Activated CD4-positive, alpha-beta memory T cell treated with anti-CD3 and anti-CD28 coated beads, Interleukin-2, amount 10 ng/mL, durations not matched to agents 7 days and 5 days (primary cell): ENCODE measurements around the gene IFNLR1. TPM values are rescaled to one million over a fixed set of nuclear protein-coding genes. Genes with fewer than 3 reads are reported as not detected.

Experiments used
- CTCF ChIA-PET: fragments of 350-600 bp; sonication (Branson Sonifier 250); formaldehyde crosslinking; loops from one replicate; lab custom pipeline; 2021; ENCODE audit warnings: antibody characterized with exemption, inconsistent platforms; lab: Charles Lee
- POLR2A ChIA-PET: fragments of 350-600 bp; sonication (Branson Sonifier 250); formaldehyde crosslinking; loops from one replicate; lab custom pipeline; 2021; ENCODE audit warnings: antibody characterized with exemption; lab: Charles Lee
- DNase-seq: peaks from one replicate; pipeline ENCODE4 v3.0.0-alpha.2; 2020
- H3K27ac Mint-ChIP-seq: one replicate; pipeline ENCODE4 v1.8.0; 2021; ENCODE audit warnings: mild to moderate bottlenecking, mixed read lengths
- H3K27me3 Mint-ChIP-seq: one replicate; pipeline ENCODE4 v1.8.0; 2021; ENCODE audit warnings: mixed read lengths
- H3K36me3 Mint-ChIP-seq: one replicate; pipeline ENCODE4 v1.8.0; 2021; ENCODE audit warnings: low read depth, mixed read lengths
- H3K4me1 Mint-ChIP-seq: one replicate; pipeline ENCODE4 v1.8.0; 2021; ENCODE audit warnings: mixed read lengths
- H3K4me3 Mint-ChIP-seq: one replicate; pipeline ENCODE4 v1.8.0; 2021; ENCODE audit warnings: mild to moderate bottlenecking, mixed read lengths
- H3K9me3 Mint-ChIP-seq: one replicate; pipeline ENCODE4 v1.8.0; 2021; ENCODE audit warnings: mixed read lengths
- total RNA-seq, 2 experiments: library from RNA; stranded (reverse); gene quantifications; one replicate each; pipeline ENCODE4 v1.2.3, GENCODE V29; 2021

Gene IFNLR1
- total RNA-seq, 2 experiments from 2014 or later = 6.0 to 6.1 TPM

DNA sequence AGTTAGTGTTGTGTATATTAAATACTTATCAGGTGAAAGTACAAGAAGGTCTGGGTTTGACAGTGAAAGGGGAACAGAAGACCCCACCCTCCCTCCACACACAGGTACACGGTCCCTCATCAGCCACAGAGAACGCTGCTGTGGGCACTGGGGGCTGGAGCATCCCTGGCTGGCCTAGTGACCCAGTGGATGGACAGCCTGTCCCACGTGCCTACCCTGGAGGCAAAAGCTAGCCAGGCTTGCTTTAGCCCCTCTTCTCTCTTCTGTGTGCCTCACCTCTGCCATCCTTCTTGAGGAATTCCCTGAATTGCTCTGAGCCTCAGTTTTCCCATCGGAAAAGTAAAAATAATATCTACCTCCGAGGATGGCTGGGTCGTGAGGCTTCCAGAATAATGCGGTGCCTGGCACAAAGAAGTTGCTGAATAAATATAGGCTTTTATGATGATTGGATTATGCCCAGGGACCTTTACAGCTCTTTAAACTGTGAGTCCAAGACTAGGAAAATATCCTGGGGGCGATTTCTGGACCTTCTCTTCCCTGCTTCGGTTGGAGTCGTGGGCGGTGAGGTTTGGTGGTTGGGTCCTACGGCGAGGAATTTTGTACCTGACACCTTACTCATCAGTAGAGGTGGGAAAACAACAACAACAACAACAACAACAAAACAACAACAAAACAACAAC, 918 bp downstream of the IFNLR1 start:
- H3K27me3 Mint-ChIP-seq = peaks cover 2% of the 10 kb centered on the region
- no peak overlapping the region for H3K27ac Mint-ChIP-seq
- H3K4me3 Mint-ChIP-seq = peak overlapping the region; percentile 79
- DNase-seq = no peak
- H3K4me1 Mint-ChIP-seq = peaks cover 40% of the 10 kb centered on the region
- peaks cover under 1% of the 10 kb centered on the region for H3K9me3 Mint-ChIP-seq
- peaks cover 5% of the 10 kb centered on the region for H3K36me3 Mint-ChIP-seq
- ChIA-PET CTCF (interaction anchor here (1.5 to 5.3 kb wide), 5 partner anchors 13 to 206 kb away, joined by 3 to 37 read pairs (median 23); no protein-coding TSS in a partner anchor), POLR2A (interaction anchor here (0.8 to 2.0 kb wide), 5 partner anchors 17 to 231 kb away, joined by 3 to 5 read pairs (median 4); no protein-coding TSS in a partner anchor)

GRCh38 chr1:24185076-24185475, 2.0 kb downstream of the IFNLR1 start:
- DNase-seq = no peak
- Mint-ChIP-seq H3K36me3 (peaks cover 3% of the 10 kb centered on the region), H3K9me3 (no peaks in the 10 kb centered on the region), H3K4me1 (peaks cover 29% of the 10 kb centered on the region), H3K27me3 (peaks cover 2% of the 10 kb centered on the region), H3K27ac (no peak overlapping the region), H3K4me3 (no peak overlapping the region)
- ChIA-PET POLR2A (interaction anchor here (0.7 to 1.7 kb wide), 2 partner anchors 35 to 199 kb away, joined by 3 to 5 read pairs; no protein-coding TSS in a partner anchor), CTCF (interaction anchor here (1.0 to 5.3 kb wide), 5 partner anchors 14 to 114 kb away, joined by 3 to 37 read pairs (median 8); no protein-coding TSS in a partner anchor)

GRCh38 chr1:24182061-24182460, 5.0 kb downstream of the IFNLR1 start:
- ChIA-PET CTCF (interaction anchor here (0.6 kb wide), 1 partner anchor 17 kb away, joined by 5 read pairs; no protein-coding TSS in a partner anchor), POLR2A (no interaction called here)
- Mint-ChIP-seq H3K27me3 (peaks cover 2% of the 10 kb centered on the region), H3K9me3 (no peaks in the 10 kb centered on the region), H3K4me3 (no peak overlapping the region), H3K4me1 (peaks cover 5% of the 10 kb centered on the region), H3K27ac (no peak overlapping the region), H3K36me3 (peaks cover 5% of the 10 kb centered on the region)
- no peak for DNase-seq

DNA sequence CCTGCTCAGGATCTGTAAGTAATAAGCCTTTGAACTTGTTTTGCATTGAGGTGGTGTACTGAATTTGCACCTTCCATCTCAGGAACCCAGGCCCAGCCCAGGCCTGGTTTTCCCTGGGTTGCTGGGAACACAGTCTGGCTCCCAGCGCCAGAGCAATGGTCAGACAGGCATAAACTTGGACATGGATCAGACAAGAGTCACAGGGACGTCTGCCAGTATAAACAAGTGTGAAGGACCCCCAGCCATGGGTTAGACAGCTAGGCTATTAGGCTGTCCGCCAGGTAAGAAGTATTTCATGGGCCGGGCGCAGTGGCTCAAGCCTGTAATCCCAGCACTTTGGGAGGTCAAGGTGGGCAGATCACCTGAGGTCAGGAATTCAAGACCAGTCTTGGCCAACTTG, 5.5 kb downstream of the IFNLR1 start:
- Mint-ChIP-seq H3K27ac (no peak overlapping the region), H3K4me3 (no peak overlapping the region), H3K9me3 (no peaks in the 10 kb centered on the region), H3K4me1 (peaks cover 5% of the 10 kb centered on the region), H3K27me3 (peaks cover 2% of the 10 kb centered on the region), H3K36me3 (peaks cover 5% of the 10 kb centered on the region)
- ChIA-PET CTCF (interaction anchor here (0.6 kb wide), 1 partner anchor 18 kb away, joined by 5 read pairs; no protein-coding TSS in a partner anchor), POLR2A (interaction anchor here (0.6 kb wide), 1 partner anchor 76 kb away, joined by 3 read pairs; no protein-coding TSS in a partner anchor)
- DNase-seq = no peak

- CTCF ChIA-PET = interaction anchor here (0.7 to 1.2 kb wide), 2 partner anchors 29 to 30 kb away, joined by 3 to 5 read pairs; no protein-coding TSS in a partner anchor
- no peak for DNase-seq
- H3K27me3 Mint-ChIP-seq = no peaks in the 10 kb centered on the region
- H3K4me3 Mint-ChIP-seq = no peak overlapping the region
- H3K36me3 Mint-ChIP-seq = peaks cover 2% of the 10 kb centered on the region
- no peaks in the 10 kb centered on the region for H3K9me3 Mint-ChIP-seq
- POLR2A ChIA-PET = interaction anchor here (0.6 kb wide), 1 partner anchor 75 kb away, joined by 3 read pairs; no protein-coding TSS in a partner anchor
- no peaks in the 10 kb centered on the region for H3K4me1 Mint-ChIP-seq
- no peak overlapping the region for H3K27ac Mint-ChIP-seq
These were observed 6.4 kb downstream of the IFNLR1 start for GRCh38 chr1:24180676-24181075.

DNA sequence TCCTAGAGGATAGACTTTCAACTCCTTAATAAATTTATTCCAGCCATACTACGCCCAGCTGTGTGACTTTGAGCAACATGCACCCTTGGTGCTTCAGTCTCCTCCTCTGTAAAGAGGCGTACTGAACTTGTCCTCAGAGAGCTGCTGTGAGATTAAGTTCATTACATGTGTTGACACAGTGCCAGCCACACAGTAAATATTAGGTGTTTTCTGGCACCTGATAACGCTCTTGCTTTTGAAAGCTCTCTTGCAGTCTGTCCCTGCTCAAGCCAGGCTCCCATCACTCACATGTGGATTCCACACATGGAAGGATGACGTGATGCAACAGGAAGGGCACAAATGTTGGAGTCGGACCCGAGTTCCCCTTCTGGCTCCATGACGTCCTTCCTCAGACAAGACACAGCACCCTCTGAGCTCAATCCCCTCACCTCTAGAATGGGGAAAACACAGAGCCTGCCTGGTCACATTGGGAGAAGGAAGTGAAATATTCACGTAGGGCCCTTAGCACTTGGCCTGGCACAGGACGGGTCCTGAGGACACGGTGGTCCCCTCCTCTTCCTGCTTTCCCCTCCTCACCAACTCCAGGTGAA, 7.7 kb downstream of the IFNLR1 start:
- CTCF ChIA-PET = interaction anchor here (1.0 to 1.1 kb wide), 2 partner anchors 20 to 212 kb away, joined by 3 to 4 read pairs; no protein-coding TSS in a partner anchor
- DNase-seq = no peak
- no peaks in the 10 kb centered on the region for H3K9me3 Mint-ChIP-seq
- peaks cover under 1% of the 10 kb centered on the region for H3K27me3 Mint-ChIP-seq
- H3K4me3 Mint-ChIP-seq = no peak overlapping the region
- POLR2A ChIA-PET = interaction anchor here (1.2 kb wide), 1 partner anchor 13 kb away, joined by 3 read pairs; no protein-coding TSS in a partner anchor
- no peak overlapping the region for H3K27ac Mint-ChIP-seq
- H3K4me1 Mint-ChIP-seq = no peaks in the 10 kb centered on the region
- H3K36me3 Mint-ChIP-seq = peaks cover 2% of the 10 kb centered on the region

- H3K36me3 Mint-ChIP-seq = peaks cover 7% of the 10 kb centered on the region
- no peak overlapping the region for H3K4me3 Mint-ChIP-seq
- no peak for DNase-seq
- ChIA-PET POLR2A (interaction anchor here (0.6 kb wide), 1 partner anchor 149 kb away, joined by 3 read pairs; no protein-coding TSS in a partner anchor), CTCF (interaction anchor here (0.7 to 1.2 kb wide), 2 partner anchors 28 to 258 kb away, joined by 4 to 6 read pairs; no protein-coding TSS in a partner anchor)
- no peaks in the 10 kb centered on the region for H3K9me3 Mint-ChIP-seq
- no peaks in the 10 kb centered on the region for H3K4me1 Mint-ChIP-seq
- H3K27me3 Mint-ChIP-seq = peaks cover 3% of the 10 kb centered on the region
- H3K27ac Mint-ChIP-seq = no peak overlapping the region
These were observed 8.7 kb downstream of the IFNLR1 start for GRCh38 chr1:24178407-24178806.

DNA sequence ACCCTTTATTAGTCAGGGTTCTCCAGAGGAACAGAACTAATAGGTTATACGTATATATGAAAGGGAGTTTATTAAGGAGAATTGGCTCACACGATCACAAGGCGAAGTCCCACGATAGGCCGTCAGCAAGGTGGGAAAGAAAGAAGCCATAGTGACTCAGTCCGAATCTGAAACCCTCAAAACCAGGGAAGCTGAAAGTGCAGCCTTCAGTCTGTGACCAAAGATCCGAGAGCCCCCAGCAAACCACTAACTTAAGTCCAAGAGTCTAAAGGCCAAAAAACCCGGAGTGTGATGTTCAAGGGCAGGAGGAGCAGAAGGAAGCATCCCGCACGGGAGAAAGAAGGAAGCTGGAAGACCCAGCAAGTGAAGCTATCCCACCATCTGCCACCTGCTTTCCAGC, 9.9 kb downstream of the IFNLR1 start:
- Mint-ChIP-seq H3K27me3 (peaks cover 3% of the 10 kb centered on the region), H3K4me3 (no peak overlapping the region), H3K36me3 (peaks cover 7% of the 10 kb centered on the region), H3K9me3 (no peaks in the 10 kb centered on the region), H3K4me1 (no peaks in the 10 kb centered on the region), H3K27ac (no peak overlapping the region)
- CTCF ChIA-PET = interaction anchor here (1.4 kb wide), 1 partner anchor 214 kb away, joined by 4 read pairs; no protein-coding TSS in a partner anchor
- DNase-seq = no peak
- POLR2A ChIA-PET = no interaction called here

DNA sequence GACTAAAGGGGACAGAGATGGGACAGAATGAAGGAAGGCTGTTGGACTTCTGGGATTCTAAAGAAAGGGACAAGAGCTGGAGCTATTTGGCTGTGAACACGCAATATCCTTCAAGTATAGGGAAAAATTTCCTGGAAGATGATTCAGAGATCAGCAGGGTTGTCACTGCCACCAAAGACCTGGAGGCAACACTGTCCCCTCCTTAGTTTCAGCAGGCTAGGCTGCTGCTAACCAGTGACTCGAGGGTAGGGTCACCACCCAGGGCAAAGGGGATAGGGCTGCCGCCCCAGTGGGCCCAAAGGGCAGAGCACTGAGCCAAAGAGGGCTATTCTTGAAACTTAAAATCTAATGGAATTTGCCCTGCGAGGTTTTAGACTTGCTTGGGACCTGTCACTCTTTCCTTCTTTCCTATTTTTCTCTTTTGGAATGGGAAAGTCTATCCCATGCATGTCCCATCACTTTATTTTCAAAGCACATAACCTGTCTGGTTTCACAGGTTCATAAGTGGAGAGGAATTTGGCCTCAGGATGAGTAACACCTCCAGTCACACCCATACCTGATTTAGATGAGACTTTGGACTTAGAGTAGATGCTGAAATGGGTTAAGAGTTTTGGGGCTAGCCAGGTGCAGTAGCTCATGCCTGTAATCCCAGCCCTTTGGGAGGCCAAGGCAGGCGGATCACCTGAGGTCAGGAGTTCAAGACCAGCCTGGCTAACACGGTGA, 11.9 kb downstream of the IFNLR1 start:
- H3K27ac Mint-ChIP-seq = no peak overlapping the region
- no peaks in the 10 kb centered on the region for H3K4me1 Mint-ChIP-seq
- no peak for DNase-seq
- H3K36me3 Mint-ChIP-seq = peaks cover 7% of the 10 kb centered on the region
- ChIA-PET POLR2A (no interaction called here), CTCF (interaction anchor here (1.9 kb wide), 1 partner anchor 25 kb away, joined by 6 read pairs; no protein-coding TSS in a partner anchor)
- H3K9me3 Mint-ChIP-seq = no peaks in the 10 kb centered on the region
- no peak overlapping the region for H3K4me3 Mint-ChIP-seq
- peaks cover 3% of the 10 kb centered on the region for H3K27me3 Mint-ChIP-seq

DNA sequence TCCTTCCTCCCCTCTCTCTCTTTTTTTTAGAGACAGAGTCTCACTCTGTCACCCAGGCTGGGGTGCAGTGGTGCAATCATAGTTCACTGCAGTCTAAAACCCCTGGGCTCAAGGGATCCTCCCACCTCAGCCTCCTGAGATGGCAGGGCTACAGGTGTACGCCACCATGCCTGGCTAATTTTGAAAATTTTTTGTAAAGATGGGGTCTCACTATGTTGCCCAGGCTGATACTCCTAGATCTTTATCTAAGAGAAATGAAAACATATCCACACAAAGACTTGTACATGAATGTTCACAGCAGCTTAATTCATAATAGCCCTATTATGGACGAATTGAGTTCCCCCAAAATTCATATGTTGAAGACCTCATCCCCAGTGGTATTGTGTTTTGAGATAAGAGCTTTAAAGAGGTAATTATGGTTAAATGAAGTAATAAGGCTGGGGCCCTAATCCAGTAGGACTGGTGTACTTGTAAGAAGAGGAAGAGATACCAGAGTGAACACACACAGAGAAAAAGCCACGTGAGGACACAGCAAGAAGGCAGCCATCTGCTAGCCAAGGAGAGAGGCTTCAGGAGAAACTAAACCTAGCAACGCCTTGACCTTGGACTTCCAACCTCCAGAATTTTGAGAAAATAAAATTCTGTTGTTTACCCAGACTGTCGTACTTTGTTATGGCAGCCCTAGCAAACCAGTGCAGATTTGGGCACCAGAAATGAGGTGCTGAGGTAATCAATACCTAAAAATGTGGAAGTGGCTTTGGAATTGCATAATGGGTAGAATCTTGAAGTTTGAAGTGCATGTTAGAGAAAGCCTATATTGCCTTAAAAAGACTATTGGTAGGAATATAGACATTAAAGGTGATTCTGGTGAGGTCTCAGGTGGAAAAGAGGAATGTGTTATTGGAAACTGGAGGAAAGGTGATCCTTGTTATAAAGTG, 13.2 kb downstream of the IFNLR1 start:
- POLR2A ChIA-PET = no interaction called here
- Mint-ChIP-seq H3K4me3 (no peak overlapping the region), H3K4me1 (no peaks in the 10 kb centered on the region), H3K27ac (no peak overlapping the region), H3K27me3 (peaks cover 3% of the 10 kb centered on the region), H3K36me3 (peaks cover 5% of the 10 kb centered on the region), H3K9me3 (no peaks in the 10 kb centered on the region)
- CTCF ChIA-PET = interaction anchor here (1.9 kb wide), 1 partner anchor 24 kb away, joined by 6 read pairs; no protein-coding TSS in a partner anchor
- DNase-seq = no peak

- ChIA-PET CTCF (interaction anchor here (1.5 kb wide), 1 partner anchor 22 kb away, joined by 7 read pairs; no protein-coding TSS in a partner anchor), POLR2A (no interaction called here)
- Mint-ChIP-seq H3K27ac (no peak overlapping the region), H3K9me3 (no peaks in the 10 kb centered on the region), H3K27me3 (peaks cover 3% of the 10 kb centered on the region), H3K4me1 (no peaks in the 10 kb centered on the region), H3K36me3 (peaks cover 7% of the 10 kb centered on the region), H3K4me3 (no peak overlapping the region)
- DNase-seq = no peak
These were observed 14.5 kb downstream of the IFNLR1 start for GRCh38 chr1:24172598-24172997.
